ENCODE data around the gene SMDT1.

SMDT1 gene, protein sequence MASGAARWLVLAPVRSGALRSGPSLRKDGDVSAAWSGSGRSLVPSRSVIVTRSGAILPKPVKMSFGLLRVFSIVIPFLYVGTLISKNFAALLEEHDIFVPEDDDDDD
- 11.6 to 19.9 (median 15.0) reads per million in 9 experiments for total RNA-seq

DNA sequence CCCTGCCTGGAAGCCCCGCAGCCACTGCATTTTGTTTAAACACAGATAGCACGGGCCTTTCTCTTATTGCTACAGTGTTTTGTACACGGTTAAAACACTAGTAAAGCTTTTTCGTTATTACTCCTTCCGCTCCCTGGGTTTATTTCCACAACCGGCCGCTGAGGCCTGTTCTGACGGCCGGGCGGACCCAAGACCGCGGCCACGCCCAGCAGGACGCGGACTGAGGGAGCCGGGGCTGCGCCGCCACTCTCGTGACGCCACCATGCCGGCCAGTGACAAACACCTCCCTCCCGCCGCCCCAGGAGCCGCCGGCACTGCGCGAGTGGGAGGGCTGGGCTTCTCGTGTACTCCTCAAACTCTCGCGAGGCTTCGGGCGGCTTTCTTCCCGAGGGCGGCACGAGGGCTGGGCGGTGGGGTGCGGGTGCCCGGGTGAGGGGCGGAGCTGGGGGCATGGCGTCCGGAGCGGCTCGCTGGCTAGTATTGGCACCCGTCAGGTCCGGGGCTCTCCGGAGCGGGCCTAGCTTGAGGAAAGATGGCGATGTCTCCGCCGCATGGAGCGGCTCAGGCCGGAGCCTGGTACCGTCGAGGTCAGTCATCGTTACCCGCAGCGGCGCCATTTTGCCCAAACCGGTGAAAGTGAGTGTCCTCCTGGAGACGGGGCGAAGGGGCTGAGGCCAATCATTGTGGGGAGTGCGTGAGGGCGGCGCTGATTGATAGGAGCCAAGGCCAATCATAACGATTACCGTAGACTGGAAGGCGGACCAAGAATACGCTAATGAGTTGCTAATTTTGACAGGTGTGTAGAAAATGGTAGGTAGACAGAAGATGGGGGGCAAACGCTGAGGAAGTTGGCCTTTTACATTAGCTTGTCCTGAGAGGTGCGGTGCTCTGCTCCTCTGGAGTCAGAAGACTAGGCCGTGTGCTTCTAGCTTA is at the start of gene SMDT1:
TSS of gene SMDT1 (plus strand) at position 382 of the 933 bp plus-strand sequence. CDS start at position 451, 69 bp downstream.
- Mint-ChIP-seq H3K4me3 (peak within 1 kb of the TSS; percentile 97 to 98), H3K4me1 (ENCODE audit: low read depth in 2 of 2) (peaks cover 18 to 30% of the 10 kb centered on the region in 2 donors), H3K27me3 (no peaks in the 10 kb centered on the region), H3K36me3 (ENCODE audit: insufficient read depth) (peaks cover 35% of the 10 kb centered on the region), H3K9me3 (no peaks in the 10 kb centered on the region), H3K27ac (peak within 1 kb of the TSS; percentile 99)
- DNase-seq (peak; percentile 96 to 98 (median 97)), ATAC-seq (replicated peaks) (peak; percentile 88)

DNA sequence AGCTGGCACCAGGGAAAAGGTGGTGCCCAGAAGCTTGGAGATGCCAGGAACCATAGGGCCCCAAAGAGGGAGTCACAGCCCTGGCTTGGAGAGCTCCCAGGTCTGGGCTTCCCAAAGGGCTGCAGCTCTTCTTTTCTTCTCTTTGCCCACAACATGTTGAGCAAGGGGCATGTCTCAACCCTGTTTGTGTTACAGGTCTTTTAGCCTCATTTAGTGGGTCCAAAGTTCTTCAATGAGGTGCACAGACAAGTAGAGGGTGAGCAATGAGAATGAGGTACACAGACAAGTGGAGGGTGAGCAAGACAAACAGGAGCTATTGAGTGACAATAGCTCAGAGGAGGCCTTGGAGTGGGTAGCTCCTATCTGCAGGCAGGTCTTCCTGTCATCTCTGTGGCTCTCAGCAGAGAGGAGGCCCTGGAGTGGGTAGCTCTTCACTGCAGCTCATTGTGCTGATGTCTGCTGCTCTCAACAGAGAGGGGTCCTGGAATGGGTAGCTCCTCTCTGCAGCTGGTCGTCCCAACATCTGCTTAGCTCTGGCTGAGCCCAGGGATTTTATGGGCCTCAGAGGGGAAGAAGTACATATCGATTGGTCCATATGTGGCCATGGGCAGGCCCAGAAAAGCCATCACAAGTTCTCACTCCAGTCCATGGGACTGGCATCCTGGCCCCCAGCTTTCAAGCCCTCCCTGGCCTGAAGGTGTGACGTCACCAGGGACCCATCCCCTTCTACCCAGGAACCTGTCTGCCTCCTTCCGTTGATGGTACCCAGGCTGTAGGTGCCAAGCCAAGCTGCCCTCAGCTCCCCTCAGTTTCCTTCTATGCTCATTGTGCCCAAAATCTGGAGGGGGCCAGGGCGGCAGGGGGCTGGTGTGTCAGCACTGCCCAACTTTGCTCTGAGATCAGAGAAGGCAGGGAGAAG is 46.0 kb upstream of the SMDT1 start:
- no peak for DNase-seq
- peaks cover 2% of the 10 kb centered on the region for H3K36me3 Mint-ChIP-seq (ENCODE audit: insufficient read depth)
- peaks cover 5 to 8% of the 10 kb centered on the region in 2 donors for H3K9me3 Mint-ChIP-seq
- no peaks in the 10 kb centered on the region for H3K4me1 Mint-ChIP-seq (ENCODE audit: low read depth in 2 of 2)
- no peak for ATAC-seq (replicated peaks)
- no peaks in the 10 kb centered on the region for H3K27me3 Mint-ChIP-seq
- no peak overlapping the region for H3K4me3 Mint-ChIP-seq
- H3K27ac Mint-ChIP-seq = no peak overlapping the region

DNA sequence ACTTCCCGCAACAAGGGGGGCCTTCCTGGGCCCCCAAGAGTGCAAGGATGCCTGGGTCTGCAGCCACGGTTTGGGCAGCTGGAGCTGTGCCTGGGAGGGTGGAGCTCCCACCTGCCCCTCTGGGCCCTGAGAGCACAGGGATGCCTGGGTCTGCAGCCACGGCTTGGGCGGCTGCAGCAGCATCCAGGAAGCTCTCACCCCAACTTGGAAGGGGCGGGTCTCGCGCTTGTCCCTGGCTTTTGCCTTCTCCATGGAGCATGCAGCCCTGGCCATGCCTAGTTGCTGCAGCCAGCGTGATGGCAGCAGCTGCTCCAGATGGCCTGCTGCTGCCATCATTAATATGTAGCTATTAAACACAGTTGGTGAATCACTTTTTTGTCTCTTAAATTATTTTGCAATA is 44.2 kb upstream of the SMDT1 start:
- Mint-ChIP-seq H3K4me1 (ENCODE audit: low read depth in 2 of 2) (no peaks in the 10 kb centered on the region), H3K27ac (no peak overlapping the region), H3K27me3 (no peaks in the 10 kb centered on the region), H3K9me3 (peaks cover 5 to 8% of the 10 kb centered on the region in 2 donors), H3K36me3 (ENCODE audit: insufficient read depth) (peaks cover 2% of the 10 kb centered on the region), H3K4me3 (no peak overlapping the region)
- no peak for DNase-seq
- no peak for ATAC-seq (replicated peaks)

DNA sequence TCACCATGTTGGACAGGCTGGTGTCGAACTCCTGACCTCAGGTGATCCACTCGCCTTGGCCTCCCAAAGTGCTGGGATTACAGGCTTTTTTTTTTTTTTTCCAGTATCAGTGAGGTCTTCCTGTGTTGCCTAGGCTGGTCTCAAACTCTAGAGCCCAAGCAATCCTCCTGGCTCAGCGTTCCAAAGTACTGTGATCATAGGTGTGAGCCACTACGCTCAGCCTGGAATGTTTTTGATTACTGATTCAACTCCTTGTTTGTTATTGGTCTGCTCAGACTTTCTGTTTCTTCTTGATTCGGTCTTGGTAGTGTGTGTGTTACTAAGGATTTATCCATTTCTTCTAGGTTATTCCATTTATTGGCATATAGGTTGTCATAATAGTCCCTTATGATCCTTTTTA is 40.2 kb upstream of the SMDT1 start:
- Mint-ChIP-seq H3K27ac (no peak overlapping the region), H3K36me3 (ENCODE audit: insufficient read depth) (peaks cover 2% of the 10 kb centered on the region), H3K4me3 (no peak overlapping the region), H3K9me3 (peaks cover 7 to 8% of the 10 kb centered on the region in 2 donors), H3K27me3 (peaks cover 0 to 8% of the 10 kb centered on the region in 2 donors), H3K4me1 (ENCODE audit: low read depth in 2 of 2) (no peaks in the 10 kb centered on the region)
- no peak for ATAC-seq (replicated peaks)
- no peak for DNase-seq

- H3K9me3 Mint-ChIP-seq = peaks cover 5 to 7% of the 10 kb centered on the region in 2 donors
- H3K4me3 Mint-ChIP-seq = no peak overlapping the region
- no peak for ATAC-seq (replicated peaks)
- no peaks in the 10 kb centered on the region for H3K4me1 Mint-ChIP-seq (ENCODE audit: low read depth in 2 of 2)
- no peak for DNase-seq
- H3K27me3 Mint-ChIP-seq = peaks cover 0 to 8% of the 10 kb centered on the region in 2 donors
- no peak overlapping the region for H3K27ac Mint-ChIP-seq
- peaks cover 2% of the 10 kb centered on the region for H3K36me3 Mint-ChIP-seq (ENCODE audit: insufficient read depth)
Observed at GRCh38 chr22:42041784-42042183, 37.7 kb upstream of the SMDT1 start.

DNA sequence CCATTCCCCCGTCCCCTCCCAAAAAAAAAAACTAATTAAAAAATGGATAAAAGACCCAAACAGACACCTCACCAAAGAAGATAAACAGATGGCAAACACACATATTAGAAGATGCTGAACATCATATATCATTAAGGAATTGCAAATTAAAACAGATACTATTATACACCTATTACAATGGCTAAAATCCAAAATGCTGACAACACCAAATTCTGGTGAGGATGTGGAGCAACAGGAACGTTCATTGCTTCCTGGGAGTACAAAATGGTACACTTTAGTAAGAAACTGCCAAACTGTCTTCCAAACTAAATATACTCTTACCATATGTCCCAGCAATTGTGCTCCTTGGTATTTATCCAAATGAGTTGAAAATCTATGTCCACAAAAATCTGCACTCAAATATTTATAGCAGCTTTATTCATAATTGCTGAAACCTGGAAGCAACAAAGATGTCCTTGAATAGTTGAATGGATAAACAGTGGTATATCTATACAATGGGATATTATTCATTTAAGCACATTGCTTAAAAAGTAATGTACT is 28.8 kb upstream of the SMDT1 start:
- DNase-seq (no peak), ATAC-seq (replicated peaks) (no peak)
- no peak overlapping the region for H3K4me3 Mint-ChIP-seq
- H3K36me3 Mint-ChIP-seq (ENCODE audit: insufficient read depth) = no peaks in the 10 kb centered on the region
- no peaks in the 10 kb centered on the region for H3K9me3 Mint-ChIP-seq
- H3K27me3 Mint-ChIP-seq = no peaks in the 10 kb centered on the region
- H3K4me1 Mint-ChIP-seq (ENCODE audit: low read depth in 2 of 2) = no peaks in the 10 kb centered on the region
- H3K27ac Mint-ChIP-seq = no peak overlapping the region

GRCh38 chr22:42052765-42053164 is 26.7 kb upstream of the SMDT1 start:
- H3K27me3 Mint-ChIP-seq = no peaks in the 10 kb centered on the region
- H3K36me3 Mint-ChIP-seq (ENCODE audit: insufficient read depth) = no peaks in the 10 kb centered on the region
- ATAC-seq (replicated peaks) (no peak), DNase-seq (no peak)
- H3K27ac Mint-ChIP-seq = no peak overlapping the region
- H3K9me3 Mint-ChIP-seq = peaks cover 7 to 11% of the 10 kb centered on the region in 2 donors
- no peaks in the 10 kb centered on the region for H3K4me1 Mint-ChIP-seq (ENCODE audit: low read depth in 2 of 2)
- H3K4me3 Mint-ChIP-seq = no peak overlapping the region

DNA sequence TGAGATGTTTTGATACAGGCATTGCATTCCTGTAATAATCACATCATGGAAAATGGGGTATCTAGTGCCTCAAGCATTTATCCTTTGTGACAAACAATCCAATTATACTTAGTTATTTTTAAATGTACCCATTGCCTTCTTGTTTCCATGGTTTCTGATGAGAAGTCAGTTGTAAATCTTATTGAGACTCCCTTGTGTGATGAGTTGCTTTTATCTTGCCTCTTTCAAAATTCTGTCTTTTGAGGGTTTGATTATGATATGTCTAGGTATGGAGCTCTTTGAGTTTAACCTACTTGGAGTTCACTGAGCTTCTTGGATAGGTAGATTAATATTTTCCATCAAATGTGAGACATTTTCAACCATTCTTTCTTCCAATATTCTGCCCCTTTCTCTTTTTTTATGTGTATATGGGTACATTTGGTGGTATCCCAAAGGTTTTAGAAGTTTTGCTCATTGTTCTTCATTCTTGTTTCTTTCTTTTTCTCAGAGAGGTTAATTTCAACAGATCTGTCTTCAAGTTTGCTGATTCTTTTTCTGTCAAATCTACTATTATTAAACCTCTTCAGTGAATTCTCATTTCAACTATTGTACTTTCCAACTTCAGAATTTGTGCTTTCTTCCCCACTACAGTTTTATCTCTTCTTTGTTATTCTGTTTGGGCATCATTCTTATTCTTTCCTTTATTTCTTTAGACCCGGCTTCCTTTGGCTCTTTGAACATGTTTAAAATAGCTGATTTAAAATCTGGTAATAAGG is 22.6 kb upstream of the SMDT1 start:
- Mint-ChIP-seq H3K4me1 (ENCODE audit: low read depth in 2 of 2) (no peaks in the 10 kb centered on the region), H3K27me3 (no peaks in the 10 kb centered on the region), H3K4me3 (no peak overlapping the region), H3K27ac (no peak overlapping the region), H3K36me3 (ENCODE audit: insufficient read depth) (peaks cover 8% of the 10 kb centered on the region), H3K9me3 (peaks cover 8 to 11% of the 10 kb centered on the region in 2 donors)
- no peak for ATAC-seq (replicated peaks)
- DNase-seq = no peak

- ATAC-seq (replicated peaks) (no peak), DNase-seq (no peak)
- Mint-ChIP-seq H3K27me3 (no peaks in the 10 kb centered on the region), H3K4me3 (no peak overlapping the region), H3K9me3 (peaks cover 8 to 11% of the 10 kb centered on the region in 2 donors), H3K36me3 (ENCODE audit: insufficient read depth) (peaks cover 15% of the 10 kb centered on the region), H3K27ac (no peak overlapping the region), H3K4me1 (ENCODE audit: low read depth in 2 of 2) (peaks cover 2 to 5% of the 10 kb centered on the region in 2 donors)
Observed at GRCh38 chr22:42060489-42060888, 19.0 kb upstream of the SMDT1 start.

DNA sequence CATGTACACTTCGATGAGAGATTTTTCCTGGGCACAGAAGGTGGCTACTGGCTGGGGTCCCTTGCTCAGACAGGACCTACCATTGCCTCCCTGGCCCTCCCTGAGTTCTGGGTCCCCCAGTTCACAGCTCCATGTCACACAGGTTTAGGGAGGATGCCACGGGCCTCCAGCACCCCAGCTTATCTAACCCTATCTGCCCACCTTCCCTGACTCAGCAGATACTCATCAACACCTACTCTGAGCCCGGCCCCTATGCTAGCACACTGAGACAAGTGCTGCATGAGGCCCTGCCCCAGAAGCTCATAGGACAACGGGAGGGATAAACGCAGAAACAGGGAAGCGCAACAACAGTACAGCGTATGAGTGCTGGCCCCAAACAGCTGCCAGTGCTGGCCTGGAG is 18.5 kb upstream of the SMDT1 start:
- no peak for DNase-seq
- H3K27ac Mint-ChIP-seq = no peak overlapping the region

DNA sequence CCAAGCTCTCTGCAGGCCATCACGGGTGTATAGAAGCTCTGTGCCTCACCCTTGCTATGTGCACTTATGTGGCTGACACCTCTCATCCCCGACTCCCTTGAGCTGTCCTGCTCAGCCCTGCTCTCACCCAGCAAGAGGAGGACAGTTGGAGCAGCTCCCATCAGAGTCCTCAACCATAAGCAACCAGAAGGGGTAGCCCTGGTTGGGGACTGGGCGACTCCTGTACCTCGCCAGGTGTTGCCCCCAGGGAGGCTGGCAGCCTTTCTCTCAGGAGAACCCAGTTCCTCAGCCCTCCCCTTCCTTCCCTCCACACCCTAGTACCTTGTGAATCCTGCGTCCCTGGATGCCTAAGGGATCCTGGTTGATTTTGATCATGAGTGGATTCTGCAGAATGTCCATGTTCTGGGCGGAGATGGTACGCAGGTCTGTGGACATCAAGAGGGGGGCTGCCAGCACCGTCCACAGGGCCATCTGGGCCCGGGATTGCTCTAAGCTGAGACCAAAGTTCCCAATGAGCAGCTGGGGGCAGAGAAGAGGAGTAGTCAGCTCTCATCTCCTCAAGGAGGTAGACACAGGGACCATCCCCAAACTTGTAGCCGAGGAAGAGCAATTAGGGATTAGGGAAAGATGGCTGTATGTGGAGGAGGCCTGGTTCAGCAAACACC is 16.9 kb upstream of the SMDT1 start:
- ATAC-seq (replicated peaks) (no peak), DNase-seq (no peak)
- peaks cover 0 to 2% of the 10 kb centered on the region in 2 donors for H3K9me3 Mint-ChIP-seq
- H3K4me1 Mint-ChIP-seq (ENCODE audit: low read depth in 2 of 2) = peaks cover 5 to 10% of the 10 kb centered on the region in 2 donors
- H3K27ac Mint-ChIP-seq = no peak overlapping the region
- no peaks in the 10 kb centered on the region for H3K27me3 Mint-ChIP-seq
- H3K36me3 Mint-ChIP-seq (ENCODE audit: insufficient read depth) = peaks cover 21% of the 10 kb centered on the region
- no peak overlapping the region for H3K4me3 Mint-ChIP-seq

More for the DNA sequence above, 18.5 kb upstream of the SMDT1 start:
- H3K4me3 Mint-ChIP-seq = no peak overlapping the region
- no peak for ATAC-seq (replicated peaks)
- peaks cover 8 to 11% of the 10 kb centered on the region in 2 donors for H3K9me3 Mint-ChIP-seq
- H3K36me3 Mint-ChIP-seq (ENCODE audit: insufficient read depth) = peaks cover 15% of the 10 kb centered on the region
- H3K4me1 Mint-ChIP-seq (ENCODE audit: low read depth in 2 of 2) = peaks cover 2 to 5% of the 10 kb centered on the region in 2 donors
- no peaks in the 10 kb centered on the region for H3K27me3 Mint-ChIP-seq

GRCh38 chr22:42064629-42065028 is 14.9 kb upstream of the SMDT1 start:
- Mint-ChIP-seq H3K27ac (peak overlapping the region in 1 of 2 donors; percentile 5), H3K36me3 (ENCODE audit: insufficient read depth) (peaks cover 21% of the 10 kb centered on the region), H3K27me3 (no peaks in the 10 kb centered on the region), H3K4me3 (no peak overlapping the region), H3K9me3 (no peaks in the 10 kb centered on the region), H3K4me1 (ENCODE audit: low read depth in 2 of 2) (peaks cover 6 to 10% of the 10 kb centered on the region in 2 donors)
- DNase-seq = no peak
- no peak for ATAC-seq (replicated peaks)

Measured in effector memory CD8-positive, alpha-beta T cell (primary cell).